ENCODE data around the gene SRGAP3. TPM values are rescaled to one million over a fixed set of nuclear protein-coding genes. Genes with fewer than 3 reads are reported as not detected.

Gene SRGAP3
- total RNA-seq, 4 donors from 2014 or later: 13.1 to 84.9 (median 27.4) TPM

DNA sequence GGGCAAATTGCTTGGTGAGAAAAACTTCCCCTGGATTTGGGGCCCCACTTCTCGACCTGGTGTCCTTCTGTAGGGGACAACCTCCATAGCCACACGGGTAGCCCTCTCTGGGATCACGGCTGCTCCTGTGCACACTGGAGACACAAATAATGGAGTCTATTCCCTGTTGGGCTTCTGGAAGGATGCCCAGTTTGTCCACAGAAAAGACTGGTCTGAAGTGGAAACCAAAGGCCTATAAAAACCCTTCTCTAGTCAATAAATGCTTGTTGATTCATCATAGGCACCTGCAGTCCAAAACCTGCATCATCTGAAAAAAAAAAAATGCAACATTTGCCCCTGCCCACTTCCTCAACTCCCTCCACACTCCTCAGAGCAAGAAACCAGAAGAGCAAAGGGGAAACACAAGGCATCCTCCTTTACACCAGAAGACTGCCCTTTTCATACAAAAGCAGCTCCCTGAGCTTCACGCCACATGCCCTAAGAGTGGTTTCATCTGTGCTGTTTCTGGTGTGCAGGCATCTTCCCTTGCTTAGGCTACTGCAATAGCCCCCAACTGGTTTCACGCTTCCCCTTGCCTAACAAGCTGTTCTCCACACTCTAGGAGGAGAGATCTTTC is 36.3 kb downstream of the SRGAP3 start:
- H3K9me3 ChIP-seq: no peaks in the 10 kb centered on the region
- H3K4me3 ChIP-seq: no peak overlapping the region
- H3K4me1 ChIP-seq: peaks cover 21% of the 10 kb centered on the region
- no peaks in the 10 kb centered on the region for H3K27me3 ChIP-seq
- no peaks in the 10 kb centered on the region for H3K36me3 ChIP-seq
- WGBS: 84% methylated on average over 5 of the region's 5 CpGs
- H3K27ac ChIP-seq: no peak overlapping the region
- TF ChIP-seq POLR2AphosphoS5 (IDR thresholded peaks at IDR 0.05) (no peak), EP300 (IDR thresholded peaks at IDR 0.05) (no peak), POLR2A (IDR thresholded peaks at IDR 0.05) (no peak)
- TF ChIP-seq, protein P1, sequence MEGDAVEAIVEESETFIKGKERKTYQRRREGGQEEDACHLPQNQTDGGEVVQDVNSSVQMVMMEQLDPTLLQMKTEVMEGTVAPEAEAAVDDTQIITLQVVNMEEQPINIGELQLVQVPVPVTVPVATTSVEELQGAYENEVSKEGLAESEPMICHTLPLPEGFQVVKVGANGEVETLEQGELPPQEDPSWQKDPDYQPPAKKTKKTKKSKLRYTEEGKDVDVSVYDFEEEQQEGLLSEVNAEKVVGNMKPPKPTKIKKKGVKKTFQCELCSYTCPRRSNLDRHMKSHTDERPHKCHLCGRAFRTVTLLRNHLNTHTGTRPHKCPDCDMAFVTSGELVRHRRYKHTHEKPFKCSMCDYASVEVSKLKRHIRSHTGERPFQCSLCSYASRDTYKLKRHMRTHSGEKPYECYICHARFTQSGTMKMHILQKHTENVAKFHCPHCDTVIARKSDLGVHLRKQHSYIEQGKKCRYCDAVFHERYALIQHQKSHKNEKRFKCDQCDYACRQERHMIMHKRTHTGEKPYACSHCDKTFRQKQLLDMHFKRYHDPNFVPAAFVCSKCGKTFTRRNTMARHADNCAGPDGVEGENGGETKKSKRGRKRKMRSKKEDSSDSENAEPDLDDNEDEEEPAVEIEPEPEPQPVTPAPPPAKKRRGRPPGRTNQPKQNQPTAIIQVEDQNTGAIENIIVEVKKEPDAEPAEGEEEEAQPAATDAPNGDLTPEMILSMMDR (IDR thresholded peaks at IDR 0.05): no peak
- no peak for DNase-seq (ENCODE audit: low spot score in 2 of 2)

DNA sequence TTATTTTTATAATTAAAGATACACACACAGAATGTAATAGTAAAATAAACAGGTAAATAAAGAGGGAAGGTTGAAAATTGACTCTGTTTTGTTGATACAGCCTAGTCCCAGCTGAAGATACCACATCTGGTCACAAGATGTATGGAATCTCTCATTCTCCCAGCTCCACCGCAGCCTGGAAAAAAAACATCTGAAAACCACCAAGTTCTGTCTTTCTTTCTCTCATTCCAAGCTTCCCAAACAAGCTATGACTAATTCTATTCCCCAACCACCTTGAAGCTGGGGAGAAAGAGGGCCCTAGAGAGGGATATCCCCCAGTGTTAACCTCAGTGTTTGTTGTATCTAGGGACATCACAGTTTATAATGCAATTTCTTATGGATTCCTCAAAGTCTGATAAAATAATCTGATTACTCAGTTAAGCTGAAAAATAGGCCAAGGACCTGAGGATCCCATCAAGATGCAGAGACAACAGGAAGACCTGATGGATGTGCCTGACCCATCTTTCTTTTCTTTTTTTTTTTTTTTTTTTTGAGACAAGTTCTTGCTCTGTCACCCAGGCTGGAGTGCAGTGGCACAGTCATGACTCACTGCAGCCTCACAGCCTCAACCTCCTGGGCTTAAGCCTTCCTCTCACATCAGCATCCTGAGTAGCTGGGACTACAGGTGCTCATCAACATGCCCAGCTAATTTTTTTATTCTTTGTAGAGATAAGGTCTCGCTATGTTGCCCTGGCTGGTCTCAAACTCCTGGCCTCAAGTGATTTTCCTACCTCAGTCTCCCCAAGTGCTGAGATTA is 38.1 kb downstream of the SRGAP3 start:
- H3K27ac ChIP-seq: no peak overlapping the region
- H3K4me3 ChIP-seq: no peak overlapping the region
- no peaks in the 10 kb centered on the region for H3K9me3 ChIP-seq
- no peaks in the 10 kb centered on the region for H3K36me3 ChIP-seq
- TF ChIP-seq POLR2AphosphoS5 (IDR thresholded peaks at IDR 0.05): no peak
- TF ChIP-seq, protein P1 (IDR thresholded peaks at IDR 0.05): no peak
- TF ChIP-seq POLR2A (IDR thresholded peaks at IDR 0.05): no peak
- TF ChIP-seq EP300 (IDR thresholded peaks at IDR 0.05): no peak
- peaks cover 11% of the 10 kb centered on the region for H3K4me1 ChIP-seq
- no peak for DNase-seq (ENCODE audit: low spot score in 2 of 2)
- H3K27me3 ChIP-seq: no peaks in the 10 kb centered on the region
- 70% methylated on average over 2 of the region's 2 CpGs for WGBS

DNA sequence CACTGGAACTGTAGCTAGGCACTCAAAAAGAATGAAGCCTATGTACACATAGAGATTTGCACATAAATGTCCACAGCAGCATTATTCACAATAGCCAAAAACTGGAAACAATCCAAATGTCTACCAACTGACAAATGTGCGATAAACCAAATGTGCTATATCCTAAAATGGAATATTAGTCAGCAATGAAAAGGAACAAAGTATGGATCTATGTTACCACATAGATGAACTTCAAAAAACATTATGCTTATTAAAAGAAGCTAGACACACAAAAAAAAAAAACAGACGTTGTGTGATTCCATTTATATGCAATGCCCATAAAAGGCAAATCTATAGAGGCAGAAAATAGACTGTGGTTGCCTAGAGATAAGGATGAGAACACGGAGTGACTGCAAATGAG is 39.7 kb downstream of the SRGAP3 start:
- TF ChIP-seq EP300 (IDR thresholded peaks at IDR 0.05) (no peak), POLR2A (IDR thresholded peaks at IDR 0.05) (no peak), POLR2AphosphoS5 (IDR thresholded peaks at IDR 0.05) (no peak)
- TF ChIP-seq, protein P1 (IDR thresholded peaks at IDR 0.05): no peak

DNA sequence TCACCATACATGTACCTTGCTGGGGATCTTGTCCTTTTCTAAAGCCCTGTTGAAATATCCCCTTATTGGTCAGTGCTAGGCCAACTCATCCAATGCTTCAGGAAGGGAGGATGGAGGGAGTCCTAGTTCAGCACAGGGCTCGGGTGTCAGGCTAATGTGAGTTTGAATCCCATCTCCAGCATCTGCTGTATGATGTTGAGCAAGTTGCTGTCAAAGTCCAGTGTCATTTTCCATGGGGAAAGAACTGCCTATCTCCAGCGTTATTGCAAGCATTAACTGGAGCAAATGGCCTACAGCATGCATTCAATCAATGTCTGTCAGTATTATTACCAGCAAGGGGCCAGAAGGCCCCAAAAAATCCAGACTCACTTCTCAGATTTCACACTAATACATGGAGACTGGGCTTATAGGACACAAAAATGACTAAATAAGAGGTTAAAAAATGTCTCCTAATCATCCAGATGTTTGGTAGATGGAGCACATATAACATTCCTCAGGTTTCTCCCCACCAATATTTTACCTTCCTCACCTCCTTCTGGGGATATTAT is 40.8 kb downstream of the SRGAP3 start:
- TF ChIP-seq EP300 (IDR thresholded peaks at IDR 0.05): no peak
- TF ChIP-seq POLR2A (IDR thresholded peaks at IDR 0.05): no peak
- TF ChIP-seq, protein P1 (IDR thresholded peaks at IDR 0.05): no peak
- TF ChIP-seq POLR2AphosphoS5 (IDR thresholded peaks at IDR 0.05): no peak

More for the DNA sequence above, 39.7 kb downstream of the SRGAP3 start:
- Histone ChIP-seq H3K27me3 (no peaks in the 10 kb centered on the region), H3K4me3 (no peak overlapping the region), H3K36me3 (no peaks in the 10 kb centered on the region), H3K9me3 (no peaks in the 10 kb centered on the region), H3K27ac (no peak overlapping the region), H3K4me1 (peaks cover 4% of the 10 kb centered on the region)
- DNase-seq (ENCODE audit: low spot score in 2 of 2): no peak
- WGBS: 88% methylated on average over 3 of the region's 3 CpGs

More for the DNA sequence above, 40.8 kb downstream of the SRGAP3 start:
- Histone ChIP-seq H3K4me1 (peaks cover 4% of the 10 kb centered on the region), H3K9me3 (no peaks in the 10 kb centered on the region), H3K27ac (no peak overlapping the region), H3K27me3 (no peaks in the 10 kb centered on the region), H3K36me3 (no peaks in the 10 kb centered on the region), H3K4me3 (no peak overlapping the region)
- 78% methylated on average over 2 of the region's 2 CpGs for whole genome bisulfite sequencing
- DNase-seq (ENCODE audit: low spot score in 2 of 2): no peak
